ENCODE results near the gene MDFIC2. TPM values are rescaled to one million over a fixed set of nuclear protein-coding genes. Genes with fewer than 3 reads are reported as not detected.
"Not testable (repeated sequence)": the region's sequence is repeated elsewhere in the genome, so short reads cannot be mapped to it uniquely, and the experiment has no call there.

MDFIC2 gene
- total and polyA plus RNA-seq, 5 experiments from 2014 or later: not detected

DNA sequence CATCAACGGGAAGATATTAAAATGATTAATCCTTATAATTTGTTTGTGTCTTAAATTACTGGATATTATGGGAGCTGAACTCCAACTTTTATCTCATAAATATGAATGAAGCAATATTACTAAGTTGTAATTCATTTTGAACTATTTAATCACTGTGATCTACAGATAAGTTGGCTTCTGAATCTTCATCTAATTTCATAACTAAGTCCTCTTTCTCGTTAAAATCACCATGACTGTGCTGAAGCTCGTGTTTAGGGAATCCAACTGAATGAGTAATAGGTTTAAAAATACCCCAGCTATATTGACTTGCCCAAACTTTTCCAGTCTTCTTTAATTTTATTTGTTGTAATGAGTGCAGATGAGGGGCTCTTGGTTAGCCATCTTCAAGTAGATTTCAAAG lies 14.1 kb downstream of the MDFIC2 start:
- ATAC-seq: no peak
- no peak for DNase-seq
- Mint-ChIP-seq H3K27me3 (peaks cover 0 to 12% (median 0%) of the 10 kb centered on the region in 5 donors), H3K9me3 (no peaks in the 10 kb centered on the region), H3K4me3 (no peak overlapping the region), H3K27ac (no peak overlapping the region), H3K4me1 (no peaks in the 10 kb centered on the region), H3K36me3 (no peaks in the 10 kb centered on the region)
- POLR2A ChIA-PET: no interaction called here

DNA sequence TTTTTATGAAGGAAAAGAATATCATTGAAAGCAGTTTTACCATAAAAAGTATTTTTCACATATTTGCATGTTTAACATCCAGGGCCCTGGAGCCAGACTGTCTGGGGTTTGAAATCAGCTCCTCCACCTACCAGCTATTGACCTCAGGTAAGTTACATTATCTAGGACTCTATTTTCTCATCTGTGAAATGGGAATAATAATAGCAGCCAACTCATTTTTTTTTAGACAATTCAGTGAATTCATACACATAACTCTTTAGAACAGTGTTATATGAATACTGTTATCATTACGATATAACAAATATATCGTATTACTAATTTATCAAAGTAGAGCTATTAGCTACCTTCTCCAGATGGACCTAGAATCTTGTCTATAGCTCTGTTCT lies 21.3 kb downstream of the MDFIC2 start:
- Mint-ChIP-seq H3K4me3 (no peak overlapping the region), H3K36me3 (peaks cover 0 to 5% (median 0%) of the 10 kb centered on the region in 3 donors), H3K27me3 (peaks cover 0 to 2% (median 0%) of the 10 kb centered on the region in 5 donors), H3K9me3 (peaks cover 0 to 11% (median 0%) of the 10 kb centered on the region in 9 donors), H3K27ac (no peak overlapping the region), H3K4me1 (no peaks in the 10 kb centered on the region)
- DNase-seq (no peak), ATAC-seq (no peak)
- POLR2A ChIA-PET: no interaction called here

- H3K4me1 Mint-ChIP-seq, H3K27me3 Mint-ChIP-seq, POLR2A ChIA-PET, H3K4me3 Mint-ChIP-seq, ATAC-seq, H3K36me3 Mint-ChIP-seq, H3K27ac Mint-ChIP-seq, DNase-seq: not testable (repeated sequence)
- peaks cover 0 to 11% (median 0%) of the 10 kb centered on the region in 9 donors for H3K9me3 Mint-ChIP-seq
Measured at GRCh38 chr3:70290431-70291096, 21.9 kb downstream of the MDFIC2 start.

DNA sequence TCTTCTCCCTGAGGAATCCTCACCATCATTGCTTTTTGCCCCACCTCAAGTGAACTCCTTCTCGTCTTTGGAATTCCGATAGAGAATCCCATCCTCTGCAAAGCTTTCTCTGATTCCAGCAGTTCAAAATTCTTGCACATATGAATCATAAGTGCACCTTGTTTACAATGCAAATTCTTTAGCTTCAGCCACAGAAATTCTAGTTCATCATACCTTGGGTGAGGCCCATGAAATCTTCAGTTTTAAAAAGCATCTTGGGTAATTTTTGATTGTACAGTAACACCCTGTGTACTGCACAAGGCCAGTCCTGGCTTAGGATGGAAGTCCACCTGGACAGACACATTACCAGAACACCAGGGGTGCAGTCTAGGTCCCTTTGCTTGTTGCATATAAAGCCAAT lies 30.8 kb downstream of the MDFIC2 start:
- DNase-seq (no peak), ATAC-seq (no peak)
- Mint-ChIP-seq H3K36me3 (no peaks in the 10 kb centered on the region), H3K4me3 (no peak overlapping the region), H3K27ac (no peak overlapping the region), H3K4me1 (no peaks in the 10 kb centered on the region), H3K9me3 (peaks cover 0 to 8% (median 0%) of the 10 kb centered on the region in 9 donors), H3K27me3 (peaks cover 0 to 14% (median 3%) of the 10 kb centered on the region in 5 donors)
- POLR2A ChIA-PET: no interaction called here

GRCh38 chr3:70277304-70277703 lies 35.1 kb downstream of the MDFIC2 start:
- POLR2A ChIA-PET: no interaction called here
- no peaks in the 10 kb centered on the region for H3K9me3 Mint-ChIP-seq
- DNase-seq (no peak), ATAC-seq (no peak)
- no peak overlapping the region for H3K27ac Mint-ChIP-seq
- no peak overlapping the region for H3K4me3 Mint-ChIP-seq
- H3K36me3 Mint-ChIP-seq: no peaks in the 10 kb centered on the region
- H3K27me3 Mint-ChIP-seq: peaks cover 0 to 14% (median 7%) of the 10 kb centered on the region in 5 donors
- H3K4me1 Mint-ChIP-seq: no peaks in the 10 kb centered on the region

DNA sequence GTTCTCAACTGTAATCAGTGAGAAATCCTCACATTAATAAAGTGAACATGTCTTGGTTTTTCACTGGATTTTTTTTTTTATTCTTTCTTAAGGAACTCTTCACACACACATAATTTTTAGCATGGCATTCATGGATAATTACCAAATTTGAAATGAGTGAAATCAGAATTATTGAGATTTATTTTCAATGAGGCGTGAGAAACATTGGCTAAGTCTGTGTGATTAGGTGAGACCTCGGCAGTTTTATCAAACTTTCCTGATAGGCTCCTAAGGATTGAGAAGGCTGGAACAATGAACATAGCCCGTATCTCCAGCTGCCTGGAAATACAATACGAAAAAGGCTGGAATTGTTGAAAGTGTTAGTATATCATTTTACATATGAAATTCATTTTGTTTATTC lies 35.5 kb downstream of the MDFIC2 start:
- Mint-ChIP-seq H3K27ac (no peak overlapping the region), H3K27me3 (peaks cover 0 to 14% (median 7%) of the 10 kb centered on the region in 5 donors), H3K36me3 (no peaks in the 10 kb centered on the region), H3K4me1 (no peaks in the 10 kb centered on the region), H3K9me3 (no peaks in the 10 kb centered on the region), H3K4me3 (no peak overlapping the region)
- POLR2A ChIA-PET: no interaction called here
- ATAC-seq (no peak), DNase-seq (no peak)

- POLR2A ChIA-PET: no interaction called here
- Mint-ChIP-seq H3K4me3 (no peak overlapping the region), H3K36me3 (no peaks in the 10 kb centered on the region), H3K27ac (no peak overlapping the region), H3K4me1 (no peaks in the 10 kb centered on the region), H3K9me3 (no peaks in the 10 kb centered on the region), H3K27me3 (peaks cover 0 to 6% (median 0%) of the 10 kb centered on the region in 5 donors)
- ATAC-seq (no peak), DNase-seq (no peak)
Measured at GRCh38 chr3:70273492-70273891, 38.9 kb downstream of the MDFIC2 start.

DNA sequence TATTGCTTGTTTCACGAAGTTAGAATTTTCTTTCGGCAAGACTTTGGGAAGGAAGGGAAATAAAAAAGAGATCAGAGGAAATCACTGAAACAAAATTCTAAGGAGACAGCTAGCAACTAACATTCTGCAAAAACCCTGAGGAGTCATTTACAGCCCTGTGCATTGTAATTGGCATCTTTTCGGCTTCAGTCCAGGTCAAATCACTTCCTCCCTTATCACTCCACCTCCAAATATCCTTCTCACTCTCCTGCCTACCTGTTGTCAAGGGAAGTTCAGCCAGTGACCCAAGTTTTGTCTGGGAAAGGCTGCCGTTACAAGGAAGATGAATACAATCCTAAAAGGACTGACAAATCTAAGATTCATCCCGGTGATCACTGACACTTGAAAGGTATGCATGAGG lies 39.6 kb downstream of the MDFIC2 start:
- Mint-ChIP-seq H3K4me1 (no peaks in the 10 kb centered on the region), H3K9me3 (no peaks in the 10 kb centered on the region), H3K36me3 (no peaks in the 10 kb centered on the region), H3K27me3 (peaks cover 0 to 6% (median 0%) of the 10 kb centered on the region in 5 donors), H3K27ac (no peak overlapping the region), H3K4me3 (no peak overlapping the region)
- POLR2A ChIA-PET: no interaction called here
- ATAC-seq: no peak
- DNase-seq: no peak

- Mint-ChIP-seq H3K27ac (no peak overlapping the region), H3K4me1 (no peaks in the 10 kb centered on the region), H3K36me3 (no peaks in the 10 kb centered on the region), H3K4me3 (no peak overlapping the region), H3K27me3 (no peaks in the 10 kb centered on the region), H3K9me3 (peaks cover 0 to 8% (median 0%) of the 10 kb centered on the region in 9 donors)
- ATAC-seq (no peak), DNase-seq (no peak)
- POLR2A ChIA-PET: no interaction called here
Measured at GRCh38 chr3:70264122-70264780, 48.2 kb downstream of the MDFIC2 start.

DNA sequence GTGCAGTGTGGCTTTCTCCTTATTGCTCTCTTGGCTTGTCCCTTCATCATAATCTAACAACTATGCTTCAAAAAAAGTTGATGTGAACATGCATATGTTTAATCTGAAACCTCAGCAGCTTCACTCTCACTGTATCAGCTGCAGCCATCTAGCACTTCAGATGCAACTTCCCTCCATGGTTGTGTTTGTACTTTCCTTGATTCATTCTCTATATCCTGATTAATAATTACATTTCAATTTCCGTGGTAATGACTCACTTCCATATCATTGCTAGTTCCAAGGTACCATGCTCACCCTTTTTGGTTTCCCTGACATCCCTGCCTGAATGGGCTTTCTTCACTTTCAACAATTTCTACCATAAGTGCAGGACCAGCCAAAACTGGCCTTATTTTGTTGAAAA lies 51.2 kb downstream of the MDFIC2 start:
- no peak for ATAC-seq
- Mint-ChIP-seq H3K36me3 (no peaks in the 10 kb centered on the region), H3K4me3 (no peak overlapping the region), H3K9me3 (peaks cover 0 to 10% (median 0%) of the 10 kb centered on the region in 9 donors), H3K27me3 (peaks cover 0 to 13% (median 0%) of the 10 kb centered on the region in 5 donors), H3K27ac (no peak overlapping the region), H3K4me1 (no peaks in the 10 kb centered on the region)
- no peak for DNase-seq
- POLR2A ChIA-PET: no interaction called here

DNA sequence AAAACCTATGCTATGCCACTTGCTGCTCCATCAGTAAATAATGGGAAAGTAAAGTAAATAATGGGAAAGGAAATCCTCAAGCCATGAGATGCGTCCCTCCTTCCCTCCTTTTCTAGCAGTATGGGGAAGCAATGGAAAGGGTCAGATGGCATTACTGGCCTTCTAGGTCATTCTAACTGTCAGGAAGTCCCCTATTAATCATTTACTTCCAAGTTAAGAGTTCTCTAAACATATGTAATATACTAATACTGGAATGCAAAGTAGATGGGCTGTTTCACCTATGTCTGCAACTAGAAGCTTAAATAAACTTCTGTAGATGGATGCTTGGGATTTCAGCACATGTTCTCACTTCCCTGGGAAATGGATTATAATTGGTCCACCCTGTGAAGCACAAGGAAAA lies 55.9 kb downstream of the MDFIC2 start:
- Mint-ChIP-seq H3K9me3 (peaks cover 0 to 10% (median 2%) of the 10 kb centered on the region in 9 donors), H3K4me3 (no peak overlapping the region), H3K4me1 (no peaks in the 10 kb centered on the region), H3K27ac (no peak overlapping the region), H3K36me3 (no peaks in the 10 kb centered on the region), H3K27me3 (peaks cover 0 to 14% (median 9%) of the 10 kb centered on the region in 5 donors)
- POLR2A ChIA-PET: no interaction called here
- DNase-seq (no peak), ATAC-seq (no peak)

DNA sequence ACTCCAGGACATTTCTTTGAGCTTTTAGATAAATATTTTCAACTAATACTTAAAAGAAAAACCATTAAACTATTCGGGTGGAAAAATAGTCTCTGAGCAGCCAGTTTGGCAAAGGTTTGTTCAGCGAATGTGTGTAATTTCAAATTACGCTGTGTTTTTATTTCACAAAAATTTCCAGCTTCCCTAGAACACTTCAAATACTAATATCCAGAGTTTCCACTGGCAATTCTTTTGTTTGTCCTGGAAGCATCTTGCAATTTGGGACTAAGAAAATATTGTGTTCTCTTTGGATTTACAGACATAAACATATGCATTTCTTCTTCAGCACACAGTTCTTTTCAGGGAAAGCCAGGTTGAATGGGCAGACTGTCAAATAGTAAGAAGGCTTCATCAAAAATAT lies 61.9 kb downstream of the MDFIC2 start:
- H3K36me3 Mint-ChIP-seq: peaks cover 0 to 4% (median 0%) of the 10 kb centered on the region in 3 donors
- no peak for DNase-seq
- peaks cover 0 to 10% (median 4%) of the 10 kb centered on the region in 9 donors for H3K9me3 Mint-ChIP-seq
- no peaks in the 10 kb centered on the region for H3K4me1 Mint-ChIP-seq
- H3K4me3 Mint-ChIP-seq: no peak overlapping the region
- H3K27ac Mint-ChIP-seq: no peak overlapping the region
- POLR2A ChIA-PET: no interaction called here
- peaks cover 0 to 16% (median 5%) of the 10 kb centered on the region in 5 donors for H3K27me3 Mint-ChIP-seq
- no peak for ATAC-seq

GRCh38 chr3:70249509-70250160 lies 62.8 kb downstream of the MDFIC2 start:
- POLR2A ChIA-PET: no interaction called here
- ATAC-seq (no peak), DNase-seq (no peak)
- H3K27ac Mint-ChIP-seq: no peak overlapping the region
- H3K4me3 Mint-ChIP-seq: no peak overlapping the region
- peaks cover 0 to 10% (median 4%) of the 10 kb centered on the region in 9 donors for H3K9me3 Mint-ChIP-seq
- H3K36me3 Mint-ChIP-seq: peaks cover 0 to 4% (median 0%) of the 10 kb centered on the region in 3 donors
- peaks cover 0 to 16% (median 5%) of the 10 kb centered on the region in 5 donors for H3K27me3 Mint-ChIP-seq
- no peaks in the 10 kb centered on the region for H3K4me1 Mint-ChIP-seq
